Cardiac fibroblast (primary cell): ENCODE results near the gene PHOSPHO2.
A peak's percentile ranks its signal among the peaks of the same experiment; 100 is the strongest.
"Not testable (repeated sequence)": the region's sequence is repeated elsewhere in the genome, so short reads cannot be mapped to it uniquely, and the experiment has no call there.

Experiments used
- DNase-seq, 2 donors: peaks; one replicate each; pipeline versions ENCODE4 v3.0.0 to v3.0.0-alpha.2; 2010; ENCODE audit warnings: low read depth in 2 of 2
- H3K4me3 ChIP-seq, 2 donors: replicated peaks in 1 of 2; 1 replicate in 1 of 2; 2 replicates in 1 of 2; pipeline ENCODE4 v1.5.1; 2011; ENCODE audit warnings: low read depth in 2 of 2, low read length in 2 of 2, mild to moderate bottlenecking in 2 of 2, moderate library complexity in 1 of 2
- TF ChIP-seq, protein P1 (sequence below): IDR thresholded peaks from one replicate; pipeline ENCODE4 v1.5.1; 2011; ENCODE audit warnings: low read depth, mild to moderate bottlenecking, low read length, inconsistent platforms

Gene PHOSPHO2

DNA sequence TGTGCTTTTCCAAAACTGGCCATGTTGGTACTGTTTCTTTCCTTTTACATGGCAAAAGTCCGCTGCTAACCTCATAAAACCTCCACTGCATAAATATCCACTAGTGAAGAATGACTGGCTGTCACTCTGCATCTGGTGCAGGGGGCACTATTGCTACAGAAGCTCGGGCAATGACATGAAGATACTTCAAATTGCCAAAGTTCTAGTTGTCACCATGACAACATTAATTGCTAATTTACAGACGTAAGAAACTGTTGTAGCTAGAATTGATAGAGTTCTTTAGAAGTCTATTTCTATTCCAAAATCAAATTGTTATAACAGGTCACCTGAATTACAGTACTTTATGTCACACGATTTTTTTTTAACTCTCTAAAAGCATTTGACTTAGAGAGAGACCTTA is 909 bp upstream of the PHOSPHO2 start:
- DNase-seq = no peak
- TF ChIP-seq, protein P1, sequence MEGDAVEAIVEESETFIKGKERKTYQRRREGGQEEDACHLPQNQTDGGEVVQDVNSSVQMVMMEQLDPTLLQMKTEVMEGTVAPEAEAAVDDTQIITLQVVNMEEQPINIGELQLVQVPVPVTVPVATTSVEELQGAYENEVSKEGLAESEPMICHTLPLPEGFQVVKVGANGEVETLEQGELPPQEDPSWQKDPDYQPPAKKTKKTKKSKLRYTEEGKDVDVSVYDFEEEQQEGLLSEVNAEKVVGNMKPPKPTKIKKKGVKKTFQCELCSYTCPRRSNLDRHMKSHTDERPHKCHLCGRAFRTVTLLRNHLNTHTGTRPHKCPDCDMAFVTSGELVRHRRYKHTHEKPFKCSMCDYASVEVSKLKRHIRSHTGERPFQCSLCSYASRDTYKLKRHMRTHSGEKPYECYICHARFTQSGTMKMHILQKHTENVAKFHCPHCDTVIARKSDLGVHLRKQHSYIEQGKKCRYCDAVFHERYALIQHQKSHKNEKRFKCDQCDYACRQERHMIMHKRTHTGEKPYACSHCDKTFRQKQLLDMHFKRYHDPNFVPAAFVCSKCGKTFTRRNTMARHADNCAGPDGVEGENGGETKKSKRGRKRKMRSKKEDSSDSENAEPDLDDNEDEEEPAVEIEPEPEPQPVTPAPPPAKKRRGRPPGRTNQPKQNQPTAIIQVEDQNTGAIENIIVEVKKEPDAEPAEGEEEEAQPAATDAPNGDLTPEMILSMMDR = no peak
- no peak overlapping the region for H3K4me3 ChIP-seq

DNA sequence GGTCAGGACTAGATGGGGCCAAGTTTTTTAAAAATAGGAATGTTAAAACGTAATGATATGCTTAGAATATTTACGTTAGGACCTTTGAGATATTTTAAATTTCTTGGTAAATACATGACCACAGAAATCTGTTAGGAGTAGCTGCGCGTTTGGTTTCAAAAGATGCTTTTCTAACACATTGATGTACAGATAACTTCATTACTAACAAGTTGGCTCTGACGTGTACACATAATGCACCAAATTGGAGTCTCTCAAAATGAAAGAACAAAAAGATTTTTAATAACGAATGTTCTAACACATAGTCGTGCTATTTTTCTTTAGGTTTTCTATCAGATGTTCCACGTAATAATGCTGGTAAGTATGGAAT is 608 bp downstream of the PHOSPHO2 start:
- TF ChIP-seq, protein P1 = no peak
- no peak for DNase-seq
- peak overlapping the region; percentile 74 to 88 for H3K4me3 ChIP-seq

DNA sequence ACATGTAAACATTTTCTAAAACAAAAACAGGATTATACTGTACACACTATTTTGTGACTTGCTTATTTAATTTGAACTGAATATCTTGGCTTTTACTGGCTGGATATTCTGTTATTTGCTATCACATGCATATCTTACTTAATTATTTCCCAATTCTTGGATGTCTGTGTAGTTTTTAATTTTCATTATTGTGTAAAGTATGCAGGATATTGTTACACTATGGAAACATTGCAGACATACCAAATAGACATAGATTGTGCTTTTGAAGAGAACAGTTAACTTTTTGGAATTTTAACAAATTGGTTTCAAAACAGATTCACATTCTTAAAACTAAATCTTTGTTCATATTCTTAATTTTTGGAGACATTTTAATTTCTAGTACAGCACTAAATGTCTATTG is 2.1 kb downstream of the PHOSPHO2 start:
- no peak for DNase-seq
- TF ChIP-seq, protein P1 = no peak
- H3K4me3 ChIP-seq = no peak overlapping the region

DNA sequence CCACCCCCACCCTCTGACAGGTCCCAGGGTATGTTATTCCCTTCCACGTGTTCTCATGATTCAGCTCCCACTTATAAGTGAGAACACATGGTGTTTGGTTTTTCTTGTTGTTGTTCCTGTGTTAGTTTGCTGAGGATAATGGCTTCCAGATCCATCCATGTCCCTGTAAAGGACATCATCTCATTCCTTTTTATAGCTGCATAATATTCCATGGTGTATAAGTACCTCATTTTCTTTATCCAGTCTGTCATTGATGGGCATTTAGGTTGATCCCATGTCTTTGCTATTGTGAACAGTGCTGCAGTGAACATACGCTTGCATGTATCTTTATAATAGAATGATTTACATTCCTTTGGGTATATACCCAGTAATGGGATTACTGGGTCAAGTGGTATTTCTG is 4.9 kb downstream of the PHOSPHO2 start:
- H3K4me3 ChIP-seq, DNase-seq: not testable (repeated sequence)

DNA sequence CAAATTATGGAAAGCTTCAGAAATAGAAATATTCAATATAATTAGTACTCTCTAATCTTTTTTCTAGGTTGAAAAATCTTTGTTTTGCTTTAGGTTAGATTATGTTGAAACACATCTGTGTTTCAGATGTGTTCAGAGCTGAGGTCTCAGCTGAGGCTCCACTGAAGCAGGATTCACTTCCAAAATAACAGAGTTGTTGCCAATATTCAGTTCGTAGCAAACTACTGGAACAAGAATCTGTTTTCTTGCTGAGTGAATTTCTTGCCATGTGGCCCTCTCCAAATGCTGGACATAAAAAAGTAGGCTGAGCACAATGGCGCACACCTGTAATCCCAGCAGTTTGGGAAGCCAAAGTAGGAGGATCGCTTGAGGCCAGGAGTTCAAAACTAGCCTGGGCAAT is 8.7 kb downstream of the PHOSPHO2 start:
- DNase-seq = no peak
- H3K4me3 ChIP-seq = no peak overlapping the region
- TF ChIP-seq, protein P1 = no peak

DNA sequence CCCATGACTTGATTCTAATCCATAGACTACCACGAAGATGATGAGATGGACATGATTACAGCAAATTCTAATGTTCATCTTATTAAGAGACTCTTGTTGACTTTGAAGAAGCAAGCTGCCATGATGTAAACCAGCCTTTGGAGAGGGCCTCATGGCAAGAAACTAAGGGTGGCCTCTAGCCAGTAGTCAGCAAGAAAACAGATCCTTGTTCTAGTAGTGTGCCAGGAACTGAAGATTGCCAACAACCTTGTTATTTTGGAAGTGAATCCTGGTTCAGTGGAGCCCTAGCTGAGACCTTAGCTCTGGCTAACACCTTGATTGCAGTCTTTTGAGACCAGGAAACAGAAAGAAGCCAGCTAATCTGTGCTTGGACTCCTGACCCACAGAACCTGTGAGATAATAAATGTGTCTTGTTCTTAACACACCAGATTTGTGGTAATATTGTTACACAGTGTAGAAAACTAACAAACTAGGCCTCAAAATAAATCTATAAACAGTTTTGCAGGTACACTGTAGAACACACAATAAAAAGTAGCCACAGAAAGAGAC is 10.0 kb downstream of the PHOSPHO2 start:
- TF ChIP-seq, protein P1 = no peak
- DNase-seq = peak in 1 of 2 donors; percentile 42
- no peak overlapping the region for H3K4me3 ChIP-seq

DNA sequence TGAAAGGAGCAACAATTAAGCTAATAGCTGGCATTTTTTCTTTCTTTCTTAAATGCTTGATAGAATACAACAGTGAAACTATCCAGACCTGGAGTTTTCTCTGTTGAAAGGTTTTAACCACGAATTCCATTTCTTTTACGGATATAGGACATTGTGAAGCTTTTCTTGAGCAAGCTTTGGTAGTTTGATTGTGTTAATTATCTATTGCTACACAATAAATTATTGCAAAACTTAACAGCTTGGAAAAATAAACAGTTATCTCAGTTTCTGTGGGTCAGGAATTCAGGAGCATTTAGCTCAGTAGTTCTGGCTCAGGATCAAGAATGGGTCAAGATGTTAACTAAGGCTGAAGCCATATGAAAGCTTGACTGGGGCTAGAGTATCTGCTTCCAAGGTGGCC is 11.7 kb downstream of the PHOSPHO2 start:
- no peak overlapping the region for H3K4me3 ChIP-seq
- TF ChIP-seq, protein P1 = no peak
- peak in 1 of 2 donors; percentile 88 for DNase-seq
